Naive thymus-derived CD4-positive, alpha-beta T cell (primary cell): ENCODE measurements around the gene COL27A1. TPM values are rescaled to one million over a fixed set of nuclear protein-coding genes. Genes with fewer than 3 reads are reported as not detected.

Source experiments
- ATAC-seq: fragments of 150-1000 bp; cut with Tn5 transposase; 2 replicates; pipeline ENCODE4 v1.10.0; 2021; ENCODE audit warnings: mild to moderate bottlenecking, moderate library complexity
- CTCF ChIA-PET: fragments of 350-600 bp; sonication (Branson Sonifier 250); formaldehyde crosslinking; loops from one replicate; lab custom pipeline; 2021; ENCODE audit warnings: antibody characterized with exemption; lab: Charles Lee
- POLR2A ChIA-PET: fragments of 350-600 bp; sonication (Branson Sonifier 250); formaldehyde crosslinking; loops from one replicate; lab custom pipeline; 2021; ENCODE audit warnings: antibody characterized with exemption, inconsistent platforms; lab: Charles Lee
- DNase-seq, 9 donors: peaks; one replicate each; pipeline versions ENCODE4 v3.0.0 to v3.0.0-alpha.2; 2020 to 2022; ENCODE audit warnings: mixed read lengths in 1 of 9
- H3K27ac ChIP-seq: one replicate; pipeline ENCODE4 v1.7.0; 2013; ENCODE audit warnings: mild to moderate bottlenecking, low read depth, low read length, moderate library complexity
- H3K27me3 ChIP-seq, 2 donors: one replicate each; pipeline ENCODE4 v1.7.0; 2013; ENCODE audit warnings: low read length in 2 of 2, mild to moderate bottlenecking in 2 of 2, moderate library complexity in 2 of 2; ENCODE audit not compliant: control insufficient read depth in 2 of 2, insufficient read depth in 2 of 2
- H3K36me3 ChIP-seq, 3 experiments: 1 replicate in 2 of 3; 2 replicates in 1 of 3; pipeline ENCODE4 v1.7.0; 2013; ENCODE audit warnings: low read length in 3 of 3, mild to moderate bottlenecking in 3 of 3, moderate library complexity in 1 of 3; ENCODE audit not compliant: insufficient read depth in 3 of 3, control insufficient read depth in 2 of 3
- H3K4me1 ChIP-seq, 2 donors: one replicate each; pipeline ENCODE4 v1.7.0; 2013; ENCODE audit warnings: low read length in 2 of 2, mild to moderate bottlenecking in 2 of 2, moderate library complexity in 1 of 2; ENCODE audit not compliant: control insufficient read depth in 2 of 2, insufficient read depth in 2 of 2
- H3K4me3 ChIP-seq: 2 replicates; pipeline ENCODE4 v1.7.0; 2013; ENCODE audit warnings: mild to moderate bottlenecking, low read length
- H3K9me3 ChIP-seq, 3 experiments: 1 replicate in 2 of 3; 2 replicates in 1 of 3; pipeline ENCODE4 v1.7.0; 2013; ENCODE audit warnings: low read length in 3 of 3; ENCODE audit not compliant: control insufficient read depth in 2 of 3
- H3K27ac Mint-ChIP-seq, 9 donors: one replicate each; pipeline ENCODE4 v1.8.0; 2020 to 2022; ENCODE audit warnings: mixed read lengths in 9 of 9, mild to moderate bottlenecking in 8 of 9, moderate library complexity in 5 of 9, inconsistent platforms in 2 of 9
- H3K27me3 Mint-ChIP-seq, 5 donors: one replicate each; pipeline ENCODE4 v1.8.0; 2021 to 2022; ENCODE audit warnings: mixed read lengths in 5 of 5, mild to moderate bottlenecking in 1 of 5
- H3K36me3 Mint-ChIP-seq, 5 donors: one replicate each; pipeline ENCODE4 v1.8.0; 2020 to 2022; ENCODE audit warnings: mixed read lengths in 5 of 5, mild to moderate bottlenecking in 3 of 5, inconsistent platforms in 1 of 5
- H3K4me1 Mint-ChIP-seq, 7 donors: one replicate each; pipeline ENCODE4 v1.8.0; 2020 to 2022; ENCODE audit warnings: mixed read lengths in 7 of 7, mild to moderate bottlenecking in 3 of 7, inconsistent platforms in 1 of 7
- H3K4me3 Mint-ChIP-seq, 10 donors: one replicate each; pipeline ENCODE4 v1.8.0; 2020 to 2022; ENCODE audit warnings: mild to moderate bottlenecking in 10 of 10, mixed read lengths in 10 of 10, moderate library complexity in 6 of 10, inconsistent platforms in 2 of 10
- H3K9me3 Mint-ChIP-seq, 11 donors: one replicate each; pipeline ENCODE4 v1.8.0; 2020 to 2022; ENCODE audit warnings: mixed read lengths in 11 of 11, mild to moderate bottlenecking in 4 of 11, inconsistent platforms in 1 of 11, moderate library complexity in 1 of 11
- intact Hi-C, 2 donors: fragments of 100-400 bp; cut with micrococcal nuclease; formaldehyde crosslinking; loops; one replicate each; pipeline ENCODE4 v1.15.1; 2023
- polyA plus RNA-seq, 2 donors: library from polyadenylated mRNA; unstranded; fragments of 300-500 nt; fragmentation: Illumina TruSeq; gene quantifications; one replicate each; pipeline ENCODE4 v1.2.3, GENCODE V29; 2021
- total RNA-seq, 6 experiments: library from RNA in 5 of 6; stranded (reverse) in 5 of 6; gene quantifications; 1 replicate in 5 of 6; 2 replicates in 1 of 6; pipeline ENCODE4 v1.2.3 and lab custom pipeline; 2021 to 2026

COL27A1 gene
- total and polyA plus RNA-seq, 7 experiments from 2014 or later = 1.2 to 2.4 (median 1.9) TPM; not detected in 2

DNA sequence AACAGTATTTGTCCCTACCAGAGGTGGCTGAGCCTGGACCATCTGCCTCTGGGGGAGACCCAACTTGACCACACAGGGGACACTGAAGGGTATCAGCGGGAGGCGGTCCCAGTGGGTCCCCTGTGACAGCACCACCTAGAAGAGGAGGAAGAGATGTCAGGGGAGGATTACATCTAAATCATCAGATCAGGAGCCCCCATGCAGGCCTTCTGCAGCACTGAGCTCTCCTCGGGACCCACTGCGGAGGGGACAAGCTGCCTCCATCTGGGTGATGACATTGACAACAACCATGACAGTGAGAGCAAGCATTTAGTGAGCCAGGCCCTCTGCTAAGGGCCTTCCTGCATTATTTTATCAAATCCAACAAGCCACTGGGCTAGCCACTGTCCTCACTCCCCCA is 186.7 kb downstream of the COL27A1 start:
- H3K27me3 ChIP-seq = no peaks in the 10 kb centered on the region
- H3K27me3 Mint-ChIP-seq = no peaks in the 10 kb centered on the region
- H3K27ac Mint-ChIP-seq = peak overlapping the region in 6 of 9 donors; percentile 14 to 83 (median 56)
- H3K9me3 Mint-ChIP-seq = no peaks in the 10 kb centered on the region
- H3K4me1 ChIP-seq = no peaks in the 10 kb centered on the region
- no peak overlapping the region for H3K4me3 Mint-ChIP-seq
- H3K4me3 ChIP-seq = no peak overlapping the region
- CTCF ChIA-PET = interaction anchor here (0.6 kb wide), 1 partner anchor 276 kb away, joined by 3 read pairs; no protein-coding TSS in a partner anchor
- peaks cover 55 to 98% (median 89%) of the 10 kb centered on the region in 3 experiments for H3K36me3 ChIP-seq
- peaks cover 8 to 46% (median 20%) of the 10 kb centered on the region in 7 donors for H3K4me1 Mint-ChIP-seq
- no peaks in the 10 kb centered on the region for H3K9me3 ChIP-seq
- intact Hi-C loops = no loop called here
- ATAC-seq (no peak), DNase-seq (no peak)
- POLR2A ChIA-PET = interaction anchor here (1.0 to 33.8 kb wide), 4 partner anchors 9 to 49 kb away, joined by 3 to 978 read pairs (median 6); partner anchors contain the start of gene AKNA
- peaks cover 9 to 67% (median 33%) of the 10 kb centered on the region in 5 donors for H3K36me3 Mint-ChIP-seq
- peak overlapping the region; percentile 37 for H3K27ac ChIP-seq

DNA sequence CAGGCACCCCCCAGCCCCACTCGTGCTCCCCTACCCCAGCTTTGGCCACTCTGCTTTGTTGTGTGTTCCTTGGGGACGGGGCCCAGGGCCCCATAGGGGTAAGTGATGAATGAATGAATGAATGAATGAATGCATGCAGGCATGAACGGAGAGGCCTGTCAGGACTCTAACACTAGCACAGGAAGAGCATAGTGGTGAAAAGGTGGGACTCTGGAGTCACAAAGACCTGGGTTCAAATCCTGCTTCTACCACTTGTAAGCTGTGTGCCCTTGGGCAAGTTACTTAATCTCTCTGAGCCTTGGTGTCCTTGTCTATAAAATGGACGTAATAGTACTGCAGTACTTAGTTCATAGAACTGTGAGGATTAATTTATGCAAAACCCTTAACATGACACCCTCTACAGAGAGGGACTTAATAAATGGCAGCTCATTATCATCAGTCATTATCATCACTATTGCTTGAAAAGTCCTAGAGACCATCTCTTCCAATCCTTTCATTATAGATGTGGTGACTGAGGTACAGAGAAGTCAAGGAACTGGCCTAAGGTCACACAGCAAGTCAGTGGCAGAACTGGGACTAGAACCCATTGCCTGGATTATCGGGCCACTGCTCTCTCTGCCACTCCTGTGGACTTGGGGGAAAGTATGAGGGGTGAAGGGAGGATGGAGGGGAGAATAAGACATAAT is 187.6 kb downstream of the COL27A1 start:
- Mint-ChIP-seq H3K4me1 (peaks cover 8 to 44% (median 20%) of the 10 kb centered on the region in 7 donors), H3K27ac (peak overlapping the region in 7 of 9 donors; percentile 39 to 79 (median 69)), H3K36me3 (peaks cover 9 to 61% (median 32%) of the 10 kb centered on the region in 5 donors), H3K27me3 (no peaks in the 10 kb centered on the region), H3K4me3 (no peak overlapping the region), H3K9me3 (no peaks in the 10 kb centered on the region)
- ChIA-PET CTCF (no interaction called here), POLR2A (interaction anchor here (0.6 to 33.8 kb wide), 4 partner anchors 8 to 82 kb away, joined by 3 to 978 read pairs (median 6); partner anchors contain the start of gene AKNA)
- ATAC-seq (no peak), DNase-seq (no peak)
- intact Hi-C loops = no loop called here
- Histone ChIP-seq H3K27me3 (no peaks in the 10 kb centered on the region), H3K4me1 (no peaks in the 10 kb centered on the region), H3K9me3 (no peaks in the 10 kb centered on the region), H3K27ac (peak overlapping the region; percentile 20), H3K4me3 (no peak overlapping the region), H3K36me3 (peaks cover 58 to 98% (median 82%) of the 10 kb centered on the region in 3 experiments)

DNA sequence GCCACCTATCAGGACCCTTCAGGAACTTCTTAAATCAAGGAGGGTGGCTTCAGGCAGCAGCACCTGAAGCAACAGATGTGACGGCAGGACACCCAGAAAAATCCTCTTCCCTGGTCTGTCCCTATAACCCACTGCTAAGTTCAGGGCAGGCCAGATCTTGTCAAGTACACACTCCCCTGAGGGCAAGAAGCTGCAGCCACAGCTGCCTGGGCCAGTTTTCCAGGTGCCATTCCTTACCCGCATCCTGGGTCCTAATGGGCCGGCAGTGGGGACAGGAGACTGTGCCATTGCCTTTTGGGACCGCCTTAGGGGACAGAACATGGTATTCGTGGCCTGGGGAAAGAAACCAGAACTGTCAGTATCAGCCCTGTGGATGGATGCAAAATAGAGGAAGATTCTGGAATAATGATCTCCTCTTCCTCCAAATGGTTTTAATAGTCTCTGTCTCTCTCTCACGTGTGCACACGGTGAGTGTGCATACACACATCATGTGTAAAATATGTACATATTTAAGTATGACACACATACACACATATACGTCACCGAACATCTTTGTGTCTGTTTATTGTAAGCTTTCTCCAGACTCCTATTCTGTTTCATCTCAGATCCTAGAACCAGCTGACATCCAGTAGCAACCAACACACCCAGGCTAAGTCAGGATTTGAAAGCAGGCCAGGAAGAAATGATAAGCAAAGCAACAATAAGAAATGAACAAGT is 188.3 kb downstream of the COL27A1 start:
- H3K4me3 Mint-ChIP-seq = no peak overlapping the region
- DNase-seq = no peak
- H3K27ac ChIP-seq = peak overlapping the region; percentile 20
- no peak for ATAC-seq
- H3K36me3 Mint-ChIP-seq = peaks cover 9 to 62% (median 34%) of the 10 kb centered on the region in 5 donors
- H3K4me1 Mint-ChIP-seq = peaks cover 8 to 48% (median 23%) of the 10 kb centered on the region in 7 donors
- peaks cover 60 to 98% (median 81%) of the 10 kb centered on the region in 3 experiments for H3K36me3 ChIP-seq
- no peak overlapping the region for H3K4me3 ChIP-seq
- no peaks in the 10 kb centered on the region for H3K9me3 ChIP-seq
- H3K9me3 Mint-ChIP-seq = no peaks in the 10 kb centered on the region
- no peaks in the 10 kb centered on the region for H3K27me3 Mint-ChIP-seq
- ChIA-PET POLR2A (interaction anchor here (0.9 to 33.8 kb wide), 3 partner anchors 11 to 47 kb away, joined by 3 to 978 read pairs (median 5); partner anchors contain the start of gene AKNA), CTCF (no interaction called here)
- H3K4me1 ChIP-seq = no peaks in the 10 kb centered on the region
- H3K27me3 ChIP-seq = no peaks in the 10 kb centered on the region
- H3K27ac Mint-ChIP-seq = peak overlapping the region in 8 of 9 donors; percentile 53 to 82 (median 70)
- intact Hi-C loops = no loop called here

DNA sequence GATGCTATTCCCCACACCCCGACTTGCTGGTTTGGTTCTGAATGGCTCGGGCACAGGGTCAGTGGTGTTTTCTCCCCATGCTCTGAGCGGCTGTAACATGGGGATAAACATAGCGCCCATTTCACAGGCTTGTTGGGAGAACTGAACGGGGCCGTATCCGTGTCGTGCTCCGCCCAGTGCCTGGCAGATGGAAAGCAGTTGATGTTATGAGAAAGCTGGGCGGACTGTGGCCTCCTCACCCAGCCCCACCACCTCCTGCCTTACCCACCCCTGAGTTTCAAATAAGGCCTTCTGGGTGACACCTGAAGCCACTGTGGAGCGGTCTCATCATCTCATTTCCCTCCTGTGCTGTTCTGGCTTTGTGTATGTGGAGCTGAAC is 188.8 kb downstream of the COL27A1 start:
- Mint-ChIP-seq H3K9me3 (no peaks in the 10 kb centered on the region), H3K36me3 (peaks cover 11 to 59% (median 36%) of the 10 kb centered on the region in 5 donors), H3K27me3 (no peaks in the 10 kb centered on the region), H3K4me1 (peaks cover 9 to 48% (median 28%) of the 10 kb centered on the region in 7 donors), H3K27ac (peak overlapping the region in 8 of 9 donors; percentile 56 to 90 (median 74)), H3K4me3 (no peak overlapping the region)
- POLR2A ChIA-PET = interaction anchor here (0.9 to 33.8 kb wide), 3 partner anchors 10 to 47 kb away, joined by 3 to 978 read pairs (median 5); partner anchors contain the start of gene AKNA
- peaks cover 1 to 2% of the 10 kb centered on the region in 2 donors for H3K4me1 ChIP-seq
- DNase-seq (no peak), ATAC-seq (no peak)
- no peak overlapping the region for H3K4me3 ChIP-seq
- no peak overlapping the region for H3K27ac ChIP-seq
- intact Hi-C loops = no loop called here
- H3K9me3 ChIP-seq = no peaks in the 10 kb centered on the region
- no peaks in the 10 kb centered on the region for H3K27me3 ChIP-seq
- H3K36me3 ChIP-seq = peaks cover 59 to 98% (median 81%) of the 10 kb centered on the region in 3 experiments
- CTCF ChIA-PET = no interaction called here

DNA sequence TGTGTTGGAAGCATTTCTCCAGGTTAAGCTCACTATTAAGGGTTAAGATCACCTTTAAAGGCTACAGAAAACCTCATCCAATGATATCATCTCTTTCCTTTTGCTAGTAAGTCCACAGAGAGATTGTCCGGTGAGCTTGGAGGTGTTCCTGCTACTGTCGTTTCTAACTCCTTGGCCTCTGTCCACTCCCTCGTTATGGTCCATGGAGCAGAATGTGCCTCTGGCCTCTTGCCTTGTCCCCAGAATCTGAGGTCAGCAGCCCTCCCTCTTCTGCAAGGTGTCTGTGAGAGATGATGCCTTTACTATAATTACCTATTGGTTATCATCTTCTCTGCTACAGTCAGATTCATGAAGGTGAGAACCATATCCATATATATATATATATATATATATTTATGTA is 189.4 kb downstream of the COL27A1 start:
- intact Hi-C loops = no loop called here
- POLR2A ChIA-PET = interaction anchor here (0.9 to 33.8 kb wide), 3 partner anchors 10 to 46 kb away, joined by 3 to 978 read pairs (median 5); partner anchors contain the start of gene AKNA
- no peaks in the 10 kb centered on the region for H3K27me3 Mint-ChIP-seq
- peaks cover 14 to 48% (median 33%) of the 10 kb centered on the region in 7 donors for H3K4me1 Mint-ChIP-seq
- DNase-seq (no peak), ATAC-seq (no peak)
- H3K9me3 ChIP-seq = no peaks in the 10 kb centered on the region
- H3K36me3 ChIP-seq = peaks cover 59 to 98% (median 81%) of the 10 kb centered on the region in 3 experiments
- H3K4me3 Mint-ChIP-seq = no peak overlapping the region
- no peak overlapping the region for H3K27ac ChIP-seq
- CTCF ChIA-PET = no interaction called here
- H3K27ac Mint-ChIP-seq = peak overlapping the region in 8 of 9 donors; percentile 24 to 90 (median 70)
- no peaks in the 10 kb centered on the region for H3K27me3 ChIP-seq
- peaks cover 6 to 7% of the 10 kb centered on the region in 2 donors for H3K4me1 ChIP-seq
- H3K4me3 ChIP-seq = no peak overlapping the region
- H3K36me3 Mint-ChIP-seq = peaks cover 15 to 59% (median 41%) of the 10 kb centered on the region in 5 donors
- H3K9me3 Mint-ChIP-seq = no peaks in the 10 kb centered on the region

DNA sequence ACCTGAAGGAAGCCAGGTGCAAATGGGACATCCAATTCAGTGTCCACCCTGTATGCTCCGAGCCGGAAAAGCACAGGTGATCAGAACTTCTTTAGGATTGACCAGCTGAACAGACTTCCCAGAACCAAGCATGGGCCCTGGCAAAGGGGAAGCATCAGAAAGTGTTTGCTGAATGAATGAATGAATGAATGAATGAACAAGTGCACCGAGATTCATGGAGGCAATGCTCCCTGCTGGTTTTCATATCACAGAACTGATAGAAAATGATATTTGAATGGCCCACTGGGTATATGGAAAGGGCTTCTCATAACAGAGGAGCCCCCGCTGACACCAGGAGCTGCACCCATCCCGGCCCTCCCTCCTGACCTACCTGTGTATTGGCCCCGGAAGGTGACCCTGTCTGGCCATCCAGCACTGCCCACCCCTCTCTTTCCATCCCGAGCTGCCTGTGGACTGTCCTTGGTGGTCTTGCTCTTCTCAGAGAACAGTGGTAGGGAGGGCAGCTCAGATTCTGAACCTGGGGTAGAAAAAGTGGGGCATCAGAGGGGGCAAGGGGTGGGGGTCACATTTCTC is 190.2 kb downstream of the COL27A1 start:
- no peak for DNase-seq
- H3K4me3 Mint-ChIP-seq = no peak overlapping the region
- CTCF ChIA-PET = no interaction called here
- H3K36me3 Mint-ChIP-seq = peaks cover 15 to 62% (median 40%) of the 10 kb centered on the region in 5 donors
- Histone ChIP-seq H3K4me3 (no peak overlapping the region), H3K4me1 (peaks cover 15 to 16% of the 10 kb centered on the region in 2 donors), H3K27ac (peak overlapping the region; percentile 37), H3K36me3 (peaks cover 63 to 98% (median 81%) of the 10 kb centered on the region in 3 experiments), H3K27me3 (no peaks in the 10 kb centered on the region), H3K9me3 (no peaks in the 10 kb centered on the region)
- no peaks in the 10 kb centered on the region for H3K9me3 Mint-ChIP-seq
- H3K27me3 Mint-ChIP-seq = no peaks in the 10 kb centered on the region
- H3K4me1 Mint-ChIP-seq = peaks cover 17 to 56% (median 42%) of the 10 kb centered on the region in 7 donors
- ATAC-seq = no peak
- POLR2A ChIA-PET = interaction anchor here (0.6 to 33.8 kb wide), 3 partner anchors 10 to 46 kb away, joined by 3 to 978 read pairs (median 3); partner anchors contain the start of gene AKNA
- peak overlapping the region in 8 of 9 donors; percentile 10 to 84 (median 40) for H3K27ac Mint-ChIP-seq
- intact Hi-C loops = no loop called here
